H7 (cell line): Measurements from ENCODE around the gene CEACAM7. TPM values are rescaled to one million over a fixed set of nuclear protein-coding genes. Genes with fewer than 3 reads are reported as not detected.

Experiments
- DNase-seq: peaks from one replicate; pipeline ENCODE4 v3.0.0; 2012
- H3K27me3 ChIP-seq: 2 replicates; pipeline ENCODE4 v1.6.0; 2011; ENCODE audit warnings: mild to moderate bottlenecking, low read length; ENCODE audit not compliant: control insufficient read depth, insufficient read depth
- H3K36me3 ChIP-seq: replicated peaks from 2 replicates; pipeline ENCODE4 v1.5.1; 2011; ENCODE audit warnings: low read length; ENCODE audit not compliant: control insufficient read depth, insufficient read depth
- H3K4me3 ChIP-seq: 2 replicates; pipeline ENCODE4 v1.5.1; 2011; ENCODE audit warnings: low read depth, mild to moderate bottlenecking, control low read depth, low read length, moderate library complexity; ENCODE audit not compliant: insufficient read depth
- total RNA-seq: library from RNA; depleted of rRNA; stranded (reverse); fragments of >200 nt; shearing (Covaris generic); gene quantifications from 2 replicates; pipeline ENCODE4 v1.2.3, GENCODE V29; 2014

The CEACAM7 gene
- total RNA-seq, 1 experiment from 2014 or later, result not detected

GRCh38 chr19:41706741-41707501, 18.9 kb upstream of the CEACAM7 start:
- H3K4me3 ChIP-seq, result no peak overlapping the region; the same call in 1 of the 2 replicates
- DNase-seq, result peak; percentile 93
- no peaks in the 10 kb centered on the region for H3K36me3 ChIP-seq
- no peaks in the 10 kb centered on the region for H3K27me3 ChIP-seq

GRCh38 chr19:41705393-41706174, 17.5 kb upstream of the CEACAM7 start:
- H3K4me3 ChIP-seq, result no peak overlapping the region
- no peaks in the 10 kb centered on the region for H3K36me3 ChIP-seq
- DNase-seq, result peak; percentile 43
- no peaks in the 10 kb centered on the region for H3K27me3 ChIP-seq

GRCh38 chr19:41703602-41704293, 15.7 kb upstream of the CEACAM7 start:
- no peak for DNase-seq
- no peaks in the 10 kb centered on the region for H3K36me3 ChIP-seq
- H3K4me3 ChIP-seq, result no peak overlapping the region
- H3K27me3 ChIP-seq, result no peaks in the 10 kb centered on the region

- H3K27me3 ChIP-seq, result no peaks in the 10 kb centered on the region
- DNase-seq, result no peak
- H3K36me3 ChIP-seq, result no peaks in the 10 kb centered on the region
Measured at GRCh38 chr19:41702171-41702651, 14.1 kb upstream of the CEACAM7 start.

GRCh38 chr19:41701401-41702075, 13.5 kb upstream of the CEACAM7 start:
- Histone ChIP-seq H3K4me3 (no peak overlapping the region), H3K36me3 (no peaks in the 10 kb centered on the region), H3K27me3 (no peaks in the 10 kb centered on the region)
- peak; percentile 49 for DNase-seq

More at GRCh38 chr19:41702171-41702651, 14.1 kb upstream of the CEACAM7 start:
- no peak overlapping the region for H3K4me3 ChIP-seq

- Histone ChIP-seq H3K36me3 (no peaks in the 10 kb centered on the region), H3K4me3 (no peak overlapping the region), H3K27me3 (no peaks in the 10 kb centered on the region)
- DNase-seq, result no peak
Measured at GRCh38 chr19:41700381-41701195, 12.5 kb upstream of the CEACAM7 start.

GRCh38 chr19:41699968-41700323, 11.9 kb upstream of the CEACAM7 start:
- no peaks in the 10 kb centered on the region for H3K36me3 ChIP-seq
- H3K27me3 ChIP-seq, result no peaks in the 10 kb centered on the region
- DNase-seq, result no peak
- no peak overlapping the region for H3K4me3 ChIP-seq

- Histone ChIP-seq H3K27me3 (no peaks in the 10 kb centered on the region), H3K36me3 (no peaks in the 10 kb centered on the region), H3K4me3 (no peak overlapping the region)
- DNase-seq, result no peak
Measured at GRCh38 chr19:41699231-41699967, 11.3 kb upstream of the CEACAM7 start.

GRCh38 chr19:41698746-41699230, 10.7 kb upstream of the CEACAM7 start:
- H3K27me3 ChIP-seq, result no peaks in the 10 kb centered on the region
- no peak overlapping the region for H3K4me3 ChIP-seq
- no peaks in the 10 kb centered on the region for H3K36me3 ChIP-seq
- no peak for DNase-seq

- no peak for DNase-seq
- Histone ChIP-seq H3K4me3 (no peak overlapping the region), H3K27me3 (no peaks in the 10 kb centered on the region), H3K36me3 (no peaks in the 10 kb centered on the region)
Measured at GRCh38 chr19:41697198-41697855, 9.3 kb upstream of the CEACAM7 start.

- Histone ChIP-seq H3K36me3 (no peaks in the 10 kb centered on the region), H3K4me3 (no peak overlapping the region), H3K27me3 (no peaks in the 10 kb centered on the region)
- DNase-seq, result no peak
Measured at GRCh38 chr19:41696402-41697197, 8.5 kb upstream of the CEACAM7 start.

GRCh38 chr19:41695745-41696144, 7.7 kb upstream of the CEACAM7 start:
- no peaks in the 10 kb centered on the region for H3K36me3 ChIP-seq
- no peak for DNase-seq
- no peak overlapping the region for H3K4me3 ChIP-seq
- no peaks in the 10 kb centered on the region for H3K27me3 ChIP-seq
